HG03066 (cell line): ENCODE results near the gene UBTF.

Experiments
- ATAC-seq: cut with Tn5 transposase; IDR thresholded peaks from one replicate; pipeline ENCODE4 v1.9.1; 2021; ENCODE audit warnings: low read depth; ENCODE audit not compliant: unreplicated experiment

The UBTF gene

GRCh38 chr17:44199553-44200477, 19.7 kb downstream of the UBTF start, which contains the start of gene ATXN7L3:
Gene ATXN7L3, minus strand, starts transcription at chr17:44199884. Its CDS starts 1,814 bp downstream, at chr17:44198070.
- peak; percentile 64 for ATAC-seq

GRCh38 chr17:44198721-44199552, 20.5 kb downstream of the UBTF start:
- peak; percentile 19 for ATAC-seq

GRCh38 chr17:44197980-44198720, 21.3 kb downstream of the UBTF start:
- ATAC-seq: no peak

GRCh38 chr17:44197107-44197506, 22.4 kb downstream of the UBTF start:
- ATAC-seq: no peak

- ATAC-seq: no peak
Measured at GRCh38 chr17:44193326-44194084, 26.0 kb downstream of the UBTF start.

- no peak for ATAC-seq
Measured at GRCh38 chr17:44192750-44193149, 26.7 kb downstream of the UBTF start.

GRCh38 chr17:44191941-44192496, 27.5 kb downstream of the UBTF start:
- ATAC-seq: no peak

DNA sequence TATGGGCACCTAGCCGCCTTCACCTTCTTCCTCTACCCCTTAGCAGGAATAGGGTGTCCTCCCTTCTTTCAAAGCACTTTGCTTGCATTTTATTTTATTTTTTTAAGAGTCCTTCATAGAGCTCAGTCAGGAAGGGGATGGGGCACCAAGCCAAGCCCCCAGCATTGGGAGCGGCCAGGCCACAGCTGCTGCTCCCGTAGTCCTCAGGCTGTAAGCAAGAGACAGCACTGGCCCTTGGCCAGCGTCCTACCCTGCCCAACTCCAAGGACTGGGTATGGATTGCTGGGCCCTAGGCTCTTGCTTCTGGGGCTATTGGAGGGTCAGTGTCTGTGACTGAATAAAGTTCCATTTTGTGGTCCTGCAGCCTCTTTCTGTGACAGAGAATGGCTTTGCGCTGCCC, 28.1 kb downstream of the UBTF start:
- ATAC-seq: no peak

GRCh38 chr17:44190481-44190880, 29.0 kb downstream of the UBTF start:
- ATAC-seq: no peak

- ATAC-seq: no peak
Measured at GRCh38 chr17:44188576-44189403, 30.7 kb downstream of the UBTF start.

- peak; percentile 43 for ATAC-seq
Measured at GRCh38 chr17:44187131-44187899, 32.2 kb downstream of the UBTF start.

- ATAC-seq: peak; percentile 82
Measured at GRCh38 chr17:44186307-44187130, 33.0 kb downstream of the UBTF start, which contains the start of gene TMUB2. Gene TMUB2, plus strand, starts transcription at chr17:44186972. Its CDS starts 737 bp downstream, at chr17:44187709.

DNA sequence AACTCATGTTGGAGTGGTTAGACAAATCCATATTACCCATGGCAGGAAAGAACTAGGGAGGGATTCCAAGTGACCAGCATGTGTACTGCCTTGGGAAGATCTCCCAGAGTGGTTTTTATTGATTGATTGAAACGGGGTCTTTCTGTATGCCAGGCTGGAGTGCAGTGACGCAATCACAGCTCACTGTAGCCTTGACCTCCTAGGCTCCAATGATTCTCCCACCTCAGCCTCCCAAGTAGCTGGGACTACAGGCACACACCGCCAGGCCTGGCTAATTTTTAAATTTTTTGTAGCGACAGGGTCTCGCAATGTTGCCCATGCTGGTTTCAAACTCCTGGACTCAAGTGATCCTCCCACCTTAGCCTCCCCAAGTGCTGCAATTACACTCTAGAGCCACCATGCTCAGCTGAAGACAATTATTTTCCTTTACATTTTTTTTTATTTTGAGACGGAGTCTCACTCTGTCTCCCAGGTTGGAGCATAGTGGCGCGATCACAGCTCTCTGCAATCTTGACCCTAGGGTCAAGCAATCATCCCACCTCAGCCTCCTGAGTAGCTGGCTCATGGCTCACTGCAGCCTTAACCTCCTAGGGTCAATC, 35.2 kb downstream of the UBTF start:
- ATAC-seq: no peak

- no peak for ATAC-seq
Measured at GRCh38 chr17:44183024-44183423, 36.5 kb downstream of the UBTF start.

DNA sequence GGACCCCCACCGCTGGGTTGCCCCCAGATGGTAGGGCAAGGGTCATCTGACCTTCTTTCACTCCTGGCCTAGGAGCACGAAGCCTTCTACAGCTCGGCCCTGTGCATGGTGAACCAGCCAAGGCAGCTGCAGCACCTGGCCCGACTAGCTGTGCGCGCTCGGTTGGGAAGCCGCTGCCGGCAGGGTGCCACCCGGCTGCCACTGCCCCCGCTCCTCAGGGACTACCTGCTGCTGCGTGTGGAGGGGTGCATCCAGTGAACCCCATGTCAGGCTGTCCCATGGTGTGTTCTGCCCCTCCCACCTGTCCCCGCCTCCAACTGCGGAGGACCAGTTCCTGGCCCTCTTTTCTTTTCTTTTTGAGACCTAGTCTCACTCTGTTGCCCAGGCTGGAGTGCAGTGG, 41.3 kb downstream of the UBTF start:
- no peak for ATAC-seq

GRCh38 chr17:44177640-44178039, 41.8 kb downstream of the UBTF start:
- no peak for ATAC-seq
